HG02610 (cell line): ENCODE results near the gene CCDC171.
"Not testable (repeated sequence)": the region's sequence is repeated elsewhere in the genome, so short reads cannot be mapped to it uniquely, and the experiment has no call there.

Experiments
- ATAC-seq: cut with Tn5 transposase; IDR thresholded peaks from one replicate; pipeline ENCODE4 v1.9.1; 2021; ENCODE audit warnings: mild to moderate bottlenecking, moderate library complexity; ENCODE audit not compliant: unreplicated experiment

Gene CCDC171

GRCh38 chr9:15693701-15694100, 140.9 kb downstream of the CCDC171 start:
- ATAC-seq, result no peak

GRCh38 chr9:15696979-15697378, 144.1 kb downstream of the CCDC171 start:
- no peak for ATAC-seq

GRCh38 chr9:15697446-15697851, 144.6 kb downstream of the CCDC171 start:
- no peak for ATAC-seq

- ATAC-seq, result not testable (repeated sequence)
These were observed 147.2 kb downstream of the CCDC171 start for GRCh38 chr9:15699876-15700559.

GRCh38 chr9:15707000-15707399, 154.2 kb downstream of the CCDC171 start:
- ATAC-seq, result no peak

GRCh38 chr9:15711531-15711930, 158.7 kb downstream of the CCDC171 start:
- no peak for ATAC-seq

- ATAC-seq, result no peak
These were observed 159.1 kb downstream of the CCDC171 start for GRCh38 chr9:15711931-15712330.

GRCh38 chr9:15714746-15715145, 161.9 kb downstream of the CCDC171 start:
- ATAC-seq, result no peak

- no peak for ATAC-seq
These were observed 164.6 kb downstream of the CCDC171 start for GRCh38 chr9:15717290-15717967.

GRCh38 chr9:15718423-15718822, 165.6 kb downstream of the CCDC171 start:
- ATAC-seq, result no peak

- ATAC-seq, result no peak
These were observed 168.0 kb downstream of the CCDC171 start for GRCh38 chr9:15720861-15721260.

- ATAC-seq, result no peak
These were observed 170.0 kb downstream of the CCDC171 start for GRCh38 chr9:15722888-15723287.

GRCh38 chr9:15724016-15724415, 171.2 kb downstream of the CCDC171 start:
- ATAC-seq, result no peak

GRCh38 chr9:15724612-15725011, 171.8 kb downstream of the CCDC171 start:
- ATAC-seq, result no peak

GRCh38 chr9:15725953-15726352, 173.1 kb downstream of the CCDC171 start:
- no peak for ATAC-seq

GRCh38 chr9:15729507-15729906, 176.7 kb downstream of the CCDC171 start:
- no peak for ATAC-seq

GRCh38 chr9:15735083-15735857, 182.4 kb downstream of the CCDC171 start:
- ATAC-seq, result no peak

GRCh38 chr9:15736569-15736968, 183.7 kb downstream of the CCDC171 start:
- ATAC-seq, result no peak

GRCh38 chr9:15738011-15738410, 185.2 kb downstream of the CCDC171 start:
- ATAC-seq, result no peak

GRCh38 chr9:15741015-15741414, 188.2 kb downstream of the CCDC171 start:
- ATAC-seq, result no peak

- no peak for ATAC-seq
These were observed 190.7 kb downstream of the CCDC171 start for GRCh38 chr9:15743512-15743911.

GRCh38 chr9:15744196-15744595, 191.4 kb downstream of the CCDC171 start:
- ATAC-seq, result no peak
